NCI-H524 treated with DMSO at 0.1 percent for 48 hours (cell line): ENCODE measurements around the gene KAZN.
A peak's percentile ranks its signal among the peaks of the same experiment; 100 is the strongest.

ENCODE experiments used
- DNase-seq: peaks from one replicate; lab custom pipeline; 2025; lab: John Stamatoyannopoulos, UW

Gene KAZN

GRCh38 chr1:14982029-14982428 lies 383.5 kb downstream of the KAZN start:
- DNase-seq: no peak

GRCh38 chr1:14983277-14983676 lies 384.8 kb downstream of the KAZN start:
- no peak for DNase-seq

GRCh38 chr1:14986168-14986567 lies 387.7 kb downstream of the KAZN start:
- DNase-seq: no peak

GRCh38 chr1:14987829-14988603 lies 389.5 kb downstream of the KAZN start:
- DNase-seq: no peak

GRCh38 chr1:14988636-14989035 lies 390.2 kb downstream of the KAZN start:
- no peak for DNase-seq

GRCh38 chr1:14989931-14990728 lies 391.6 kb downstream of the KAZN start:
- DNase-seq: no peak

- DNase-seq: no peak
These were observed 394.9 kb downstream of the KAZN start for GRCh38 chr1:14993414-14993813.

GRCh38 chr1:14994148-14994547 lies 395.7 kb downstream of the KAZN start:
- DNase-seq: no peak

GRCh38 chr1:14994841-14995437 lies 396.5 kb downstream of the KAZN start:
- no peak for DNase-seq

GRCh38 chr1:14996133-14997050 lies 397.9 kb downstream of the KAZN start:
- DNase-seq: no peak

GRCh38 chr1:14997646-14998276 lies 399.3 kb downstream of the KAZN start:
- DNase-seq: no peak

GRCh38 chr1:14999441-14999840 lies 401.0 kb downstream of the KAZN start:
- no peak for DNase-seq

GRCh38 chr1:15000030-15000429 lies 401.5 kb downstream of the KAZN start:
- DNase-seq: no peak

- DNase-seq: no peak
These were observed 402.2 kb downstream of the KAZN start for GRCh38 chr1:15000671-15001070.

GRCh38 chr1:15001317-15001915 lies 402.9 kb downstream of the KAZN start:
- no peak for DNase-seq

- DNase-seq: no peak
These were observed 403.8 kb downstream of the KAZN start for GRCh38 chr1:15002325-15002724.

- DNase-seq: no peak
These were observed 405.9 kb downstream of the KAZN start for GRCh38 chr1:15004396-15004795.

GRCh38 chr1:15005116-15005515 lies 406.6 kb downstream of the KAZN start:
- peak; percentile 10 for DNase-seq

- no peak for DNase-seq
These were observed 408.9 kb downstream of the KAZN start for GRCh38 chr1:15007368-15007767.

- DNase-seq: no peak
These were observed 409.4 kb downstream of the KAZN start for GRCh38 chr1:15007842-15008241.
